K562 (cell line): ENCODE data around the gene ZNF460. TPM values are rescaled to one million over a fixed set of nuclear protein-coding genes. Genes with fewer than 3 reads are reported as not detected.

ENCODE experiments used
- EP300 ChIP-seq: IDR thresholded peaks from 2 replicates; pipeline ENCODE4 v1.6.1; 2012; ENCODE audit warnings: low read length, improper control_type of control experiment
- RBM34 ChIP-seq: fragments of 200-400 bp; formaldehyde crosslinking; IDR thresholded peaks from 2 replicates; pipeline ENCODE4 v1.6.1; 2018; ENCODE audit warnings: low read length, borderline replicate concordance; ENCODE audit not compliant: insufficient read depth
- TBL1XR1 ChIP-seq, 2 experiments: IDR thresholded peaks; 2 replicates each; pipeline ENCODE4 v1.6.1; 2012; ENCODE audit warnings: improper control_type of control experiment in 2 of 2, low read length in 2 of 2, mild to moderate bottlenecking in 1 of 2
- ZEB2 ChIP-seq: fragments of 450-650 bp; IDR thresholded peaks from 2 replicates; pipeline ENCODE4 v1.6.1; 2016
- ZNF165 ChIP-seq: fragments of 250-450 bp; sonication (Bioruptor Pico); IDR thresholded peaks from 2 replicates; pipeline ENCODE4 v1.4.0; 2020; ENCODE audit warnings: borderline replicate concordance
- polyA plus RNA-seq, 8 experiments: library from polyadenylated mRNA; depleted of rRNA in 4 of 8; stranded (reverse) in 5 of 8; unstranded in 3 of 8; fragments of >200 nt; fragmentation: Nextera tagmentation in 2 of 8; fragmentation: Illumina TruSeq in 1 of 8; extraction: Ambion mirVana in 2 of 8; extraction: Trizol in 1 of 8; gene quantifications; 2 replicates each; pipeline versions ENCODE4 v1.2.1 to v1.2.3, GENCODE V29; 2011 to 2014; ENCODE audit warnings: inconsistent platforms in 1 of 8, missing spikeins in 1 of 8
- total RNA-seq, 7 experiments: library from RNA; depleted of rRNA in 6 of 7; stranded (reverse); fragments of >200 nt in 6 of 7; fragmentation: Illumina TruSeq in 2 of 7; extraction: Trizol in 2 of 7; gene quantifications; 2 replicates each; pipeline versions ENCODE4 v1.2.1 to v1.2.3, GENCODE V29; 2011 to 2021; ENCODE audit warnings: low replicate concordance in 1 of 7
- TF ChIP-seq, protein P1 (sequence below), 2 experiments: fragments of 450-650 bp; formaldehyde crosslinking in 1 of 2; IDR thresholded peaks; 2 replicates each; pipeline versions ENCODE4 v1.4.0 to v1.6.1; 2014 to 2020; ENCODE audit warnings: mild to moderate bottlenecking in 2 of 2, borderline replicate concordance in 1 of 2, low read depth in 1 of 2
- TF ChIP-seq, protein P2 (sequence below): fragments of 250-450 bp; sonication (Bioruptor Pico); IDR thresholded peaks from 2 replicates; pipeline ENCODE4 v1.5.1; 2021; ENCODE audit warnings: mild to moderate bottlenecking
- TF ChIP-seq, protein P3 (sequence below), 3 experiments: fragments of 200-800 bp in 1 of 3; sonication (Bioruptor generic) in 1 of 3; sonication (generic) in 1 of 3; formaldehyde crosslinking in 1 of 3; IDR thresholded peaks; 2 replicates each; pipeline versions ENCODE4 v1.6.1 to v1.8.0; 2016 to 2022; ENCODE audit warnings: mild to moderate bottlenecking in 2 of 3, missing compliant biosample characterization in 2 of 3, missing genetic modification characterization in 2 of 3, missing genetic modification reagents in 1 of 3
- TF ChIP-seq, protein P4 (sequence below): fragments of 200-400 bp; formaldehyde crosslinking; IDR thresholded peaks from 2 replicates; pipeline ENCODE4 v1.6.1; 2017; ENCODE audit warnings: mild to moderate bottlenecking, low read depth, low read length, moderate library complexity
- TF ChIP-seq, protein P5 (sequence below): fragments of 250-450 bp; sonication (Bioruptor Pico); IDR thresholded peaks from 2 replicates; pipeline ENCODE4 v1.8.0; 2021; ENCODE audit warnings: moderate library complexity, mild to moderate bottlenecking, inconsistent platforms

The ZNF460 gene
- total and polyA plus RNA-seq, 9 of the 15 experiments (the other 6 are each of a cell fraction or from before 2014, with no cell fraction given): 0.45 to 36.2 (median 16.6) TPM

DNA sequence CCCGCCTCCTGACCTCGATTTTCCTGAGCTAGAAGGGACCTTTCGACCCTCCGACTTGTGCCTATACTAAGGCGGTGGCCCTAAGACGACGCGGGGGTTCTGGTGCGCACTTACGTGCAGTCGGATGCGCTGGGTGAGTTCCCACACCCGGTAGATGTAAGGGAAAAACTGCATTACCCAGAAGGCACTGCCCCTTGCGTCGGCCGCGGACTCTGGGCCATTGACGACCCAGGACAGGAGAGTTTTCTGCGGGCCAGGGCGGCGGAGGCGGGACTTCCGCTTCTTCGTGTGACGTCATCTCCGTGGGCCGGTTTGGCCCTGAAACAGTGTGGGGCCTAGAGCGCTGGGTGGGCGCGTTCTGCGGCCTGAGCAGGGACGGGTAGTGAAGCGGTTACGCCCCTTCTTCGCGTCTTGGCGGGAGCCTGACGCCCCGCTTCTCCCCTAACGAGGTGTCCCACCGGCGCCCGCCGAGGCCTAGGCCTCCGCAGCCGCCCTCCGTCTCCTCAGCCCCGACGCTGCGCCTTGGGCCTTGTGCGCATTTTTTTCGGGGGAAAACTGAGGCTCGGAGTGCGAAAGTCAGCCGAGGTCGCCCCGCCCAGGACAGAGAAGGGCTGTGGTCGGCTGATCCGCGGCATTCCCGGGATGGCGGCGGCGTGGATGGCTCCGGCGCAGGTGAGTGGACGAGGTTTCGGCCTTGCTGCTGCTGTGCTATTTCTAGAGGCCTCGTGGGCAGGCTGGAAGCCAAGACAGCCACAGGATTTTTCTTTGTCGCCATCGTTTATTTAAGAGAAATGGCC, at the start of gene ZNF460 (continued):
- TF ChIP-seq, protein P1, sequence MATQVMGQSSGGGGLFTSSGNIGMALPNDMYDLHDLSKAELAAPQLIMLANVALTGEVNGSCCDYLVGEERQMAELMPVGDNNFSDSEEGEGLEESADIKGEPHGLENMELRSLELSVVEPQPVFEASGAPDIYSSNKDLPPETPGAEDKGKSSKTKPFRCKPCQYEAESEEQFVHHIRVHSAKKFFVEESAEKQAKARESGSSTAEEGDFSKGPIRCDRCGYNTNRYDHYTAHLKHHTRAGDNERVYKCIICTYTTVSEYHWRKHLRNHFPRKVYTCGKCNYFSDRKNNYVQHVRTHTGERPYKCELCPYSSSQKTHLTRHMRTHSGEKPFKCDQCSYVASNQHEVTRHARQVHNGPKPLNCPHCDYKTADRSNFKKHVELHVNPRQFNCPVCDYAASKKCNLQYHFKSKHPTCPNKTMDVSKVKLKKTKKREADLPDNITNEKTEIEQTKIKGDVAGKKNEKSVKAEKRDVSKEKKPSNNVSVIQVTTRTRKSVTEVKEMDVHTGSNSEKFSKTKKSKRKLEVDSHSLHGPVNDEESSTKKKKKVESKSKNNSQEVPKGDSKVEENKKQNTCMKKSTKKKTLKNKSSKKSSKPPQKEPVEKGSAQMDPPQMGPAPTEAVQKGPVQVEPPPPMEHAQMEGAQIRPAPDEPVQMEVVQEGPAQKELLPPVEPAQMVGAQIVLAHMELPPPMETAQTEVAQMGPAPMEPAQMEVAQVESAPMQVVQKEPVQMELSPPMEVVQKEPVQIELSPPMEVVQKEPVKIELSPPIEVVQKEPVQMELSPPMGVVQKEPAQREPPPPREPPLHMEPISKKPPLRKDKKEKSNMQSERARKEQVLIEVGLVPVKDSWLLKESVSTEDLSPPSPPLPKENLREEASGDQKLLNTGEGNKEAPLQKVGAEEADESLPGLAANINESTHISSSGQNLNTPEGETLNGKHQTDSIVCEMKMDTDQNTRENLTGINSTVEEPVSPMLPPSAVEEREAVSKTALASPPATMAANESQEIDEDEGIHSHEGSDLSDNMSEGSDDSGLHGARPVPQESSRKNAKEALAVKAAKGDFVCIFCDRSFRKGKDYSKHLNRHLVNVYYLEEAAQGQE (IDR thresholded peaks at IDR 0.05; ENCODE audit: borderline replicate concordance): no peak
- TF ChIP-seq, protein P1 (CRISPR knock-in tag; IDR thresholded peaks at IDR 0.05; ENCODE audit: low read depth): no peak
- TF ChIP-seq EP300 (no peak), ZNF165 (CRISPR knock-in tag) (no peak), ZEB2 (no peak), RBM34 (no peak), TBL1XR1 (IDR thresholded peaks at IDR 0.05; ENCODE audit: low read length in 2 of 2) (peak in 1 of 2 experiments; percentile 67; a peak in 1 of 4 replicates)
- TF ChIP-seq, protein P2, sequence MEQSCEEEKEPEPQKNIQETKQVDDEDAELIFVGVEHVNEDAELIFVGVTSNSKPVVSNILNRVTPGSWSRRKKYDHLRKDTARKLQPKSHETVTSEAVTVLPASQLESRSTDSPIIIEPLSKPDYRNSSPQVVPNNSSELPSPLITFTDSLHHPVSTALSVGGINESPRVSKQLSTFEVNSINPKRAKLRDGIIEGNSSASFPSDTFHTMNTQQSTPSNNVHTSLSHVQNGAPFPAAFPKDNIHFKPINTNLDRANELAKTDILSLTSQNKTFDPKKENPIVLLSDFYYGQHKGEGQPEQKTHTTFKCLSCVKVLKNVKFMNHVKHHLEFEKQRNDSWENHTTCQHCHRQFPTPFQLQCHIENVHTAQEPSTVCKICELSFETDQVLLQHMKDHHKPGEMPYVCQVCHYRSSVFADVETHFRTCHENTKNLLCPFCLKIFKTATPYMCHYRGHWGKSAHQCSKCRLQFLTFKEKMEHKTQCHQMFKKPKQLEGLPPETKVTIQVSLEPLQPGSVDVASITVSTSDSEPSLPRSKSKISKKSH (CRISPR knock-in tag): no peak
- TF ChIP-seq, protein P3, sequence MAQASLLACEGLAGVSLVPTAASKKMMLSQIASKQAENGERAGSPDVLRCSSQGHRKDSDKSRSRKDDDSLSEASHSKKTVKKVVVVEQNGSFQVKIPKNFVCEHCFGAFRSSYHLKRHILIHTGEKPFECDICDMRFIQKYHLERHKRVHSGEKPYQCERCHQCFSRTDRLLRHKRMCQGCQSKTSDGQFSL (CRISPR knock-in tag; IDR thresholded peaks at IDR 0.05): no peak
- TF ChIP-seq, protein P3 (tag; IDR thresholded peaks at IDR 0.05): no peak
- TF ChIP-seq, protein P4, sequence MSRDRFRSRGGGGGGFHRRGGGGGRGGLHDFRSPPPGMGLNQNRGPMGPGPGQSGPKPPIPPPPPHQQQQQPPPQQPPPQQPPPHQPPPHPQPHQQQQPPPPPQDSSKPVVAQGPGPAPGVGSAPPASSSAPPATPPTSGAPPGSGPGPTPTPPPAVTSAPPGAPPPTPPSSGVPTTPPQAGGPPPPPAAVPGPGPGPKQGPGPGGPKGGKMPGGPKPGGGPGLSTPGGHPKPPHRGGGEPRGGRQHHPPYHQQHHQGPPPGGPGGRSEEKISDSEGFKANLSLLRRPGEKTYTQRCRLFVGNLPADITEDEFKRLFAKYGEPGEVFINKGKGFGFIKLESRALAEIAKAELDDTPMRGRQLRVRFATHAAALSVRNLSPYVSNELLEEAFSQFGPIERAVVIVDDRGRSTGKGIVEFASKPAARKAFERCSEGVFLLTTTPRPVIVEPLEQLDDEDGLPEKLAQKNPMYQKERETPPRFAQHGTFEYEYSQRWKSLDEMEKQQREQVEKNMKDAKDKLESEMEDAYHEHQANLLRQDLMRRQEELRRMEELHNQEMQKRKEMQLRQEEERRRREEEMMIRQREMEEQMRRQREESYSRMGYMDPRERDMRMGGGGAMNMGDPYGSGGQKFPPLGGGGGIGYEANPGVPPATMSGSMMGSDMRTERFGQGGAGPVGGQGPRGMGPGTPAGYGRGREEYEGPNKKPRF: no peak
- TF ChIP-seq, protein P5, sequence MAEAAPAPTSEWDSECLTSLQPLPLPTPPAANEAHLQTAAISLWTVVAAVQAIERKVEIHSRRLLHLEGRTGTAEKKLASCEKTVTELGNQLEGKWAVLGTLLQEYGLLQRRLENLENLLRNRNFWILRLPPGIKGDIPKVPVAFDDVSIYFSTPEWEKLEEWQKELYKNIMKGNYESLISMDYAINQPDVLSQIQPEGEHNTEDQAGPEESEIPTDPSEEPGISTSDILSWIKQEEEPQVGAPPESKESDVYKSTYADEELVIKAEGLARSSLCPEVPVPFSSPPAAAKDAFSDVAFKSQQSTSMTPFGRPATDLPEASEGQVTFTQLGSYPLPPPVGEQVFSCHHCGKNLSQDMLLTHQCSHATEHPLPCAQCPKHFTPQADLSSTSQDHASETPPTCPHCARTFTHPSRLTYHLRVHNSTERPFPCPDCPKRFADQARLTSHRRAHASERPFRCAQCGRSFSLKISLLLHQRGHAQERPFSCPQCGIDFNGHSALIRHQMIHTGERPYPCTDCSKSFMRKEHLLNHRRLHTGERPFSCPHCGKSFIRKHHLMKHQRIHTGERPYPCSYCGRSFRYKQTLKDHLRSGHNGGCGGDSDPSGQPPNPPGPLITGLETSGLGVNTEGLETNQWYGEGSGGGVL (CRISPR knock-in tag): no peak
